ENCODE measurements around the gene MSLN. TPM values are rescaled to one million over a fixed set of nuclear protein-coding genes. Genes with fewer than 3 reads are reported as not detected.
"Not testable (repeated sequence)": the region's sequence is repeated elsewhere in the genome, so short reads cannot be mapped to it uniquely, and the experiment has no call there.

The MSLN gene
- total and polyA plus RNA-seq, 9 donors: 0.23 to 6.9 (median 0.71) TPM

- DNase-seq: no peak
- WGBS (ENCODE audit: insufficient coverage): no CpG with 5 or more reads among the region's 14 CpGs
- H3K27me3 ChIP-seq (ENCODE audit: control insufficient read depth, insufficient read depth, low read length): peaks cover 10% of the 10 kb centered on the region
- H3K9me3 ChIP-seq (replicated peaks; ENCODE audit: control insufficient read depth, low read depth, low read length): no peaks in the 10 kb centered on the region
- H3K27ac ChIP-seq (ENCODE audit: low read length): no peak overlapping the region
- peaks cover 4% of the 10 kb centered on the region for H3K4me1 ChIP-seq (ENCODE audit: control insufficient read depth, insufficient read depth, low read length)
- no peaks in the 10 kb centered on the region for H3K36me3 ChIP-seq (ENCODE audit: control insufficient read depth, insufficient read depth, low read length)
- no peak overlapping the region for H3K4me3 ChIP-seq (ENCODE audit: low read length)
Measured at GRCh38 chr16:745739-746138, 14.8 kb upstream of the MSLN start.

- 100% methylated on average over 2 of the region's 13 CpGs for WGBS (ENCODE audit: insufficient coverage)
Measured at GRCh38 chr16:746637-747036, 13.9 kb upstream of the MSLN start.

GRCh38 chr16:747978-748746 lies 12.4 kb upstream of the MSLN start:
- 69% methylated on average over 33 of the region's 39 CpGs for WGBS (ENCODE audit: insufficient coverage)
- Histone ChIP-seq H3K4me1 (ENCODE audit: control insufficient read depth, insufficient read depth, low read length) (no peaks in the 10 kb centered on the region), H3K36me3 (ENCODE audit: control insufficient read depth, insufficient read depth, low read length) (no peaks in the 10 kb centered on the region), H3K9me3 (replicated peaks; ENCODE audit: control insufficient read depth, low read depth, low read length) (no peaks in the 10 kb centered on the region), H3K4me3 (ENCODE audit: low read length) (no peak overlapping the region), H3K27me3 (ENCODE audit: control insufficient read depth, insufficient read depth, low read length) (peaks cover 27% of the 10 kb centered on the region), H3K27ac (ENCODE audit: low read length) (no peak overlapping the region)
- DNase-seq: no peak

More at GRCh38 chr16:746637-747036, 13.9 kb upstream of the MSLN start:
- Histone ChIP-seq H3K27ac (ENCODE audit: low read length) (no peak overlapping the region), H3K4me3 (ENCODE audit: low read length) (no peak overlapping the region), H3K27me3 (ENCODE audit: control insufficient read depth, insufficient read depth, low read length) (peaks cover 18% of the 10 kb centered on the region), H3K36me3 (ENCODE audit: control insufficient read depth, insufficient read depth, low read length) (no peaks in the 10 kb centered on the region), H3K9me3 (replicated peaks; ENCODE audit: control insufficient read depth, low read depth, low read length) (no peaks in the 10 kb centered on the region), H3K4me1 (ENCODE audit: control insufficient read depth, insufficient read depth, low read length) (no peaks in the 10 kb centered on the region)
- DNase-seq: no peak

- no peak for DNase-seq
- H3K27me3 ChIP-seq (ENCODE audit: control insufficient read depth, insufficient read depth, low read length): peaks cover 29% of the 10 kb centered on the region
- WGBS (ENCODE audit: insufficient coverage): 93% methylated on average over 2 of the region's 6 CpGs
- no peak overlapping the region for H3K27ac ChIP-seq (ENCODE audit: low read length)
- no peaks in the 10 kb centered on the region for H3K4me1 ChIP-seq (ENCODE audit: control insufficient read depth, insufficient read depth, low read length)
- H3K4me3 ChIP-seq (ENCODE audit: low read length): no peak overlapping the region
- no peaks in the 10 kb centered on the region for H3K36me3 ChIP-seq (ENCODE audit: control insufficient read depth, insufficient read depth, low read length)
- H3K9me3 ChIP-seq (replicated peaks; ENCODE audit: control insufficient read depth, low read depth, low read length): no peaks in the 10 kb centered on the region
Measured at GRCh38 chr16:749010-749409, 11.5 kb upstream of the MSLN start.

- no peaks in the 10 kb centered on the region for H3K36me3 ChIP-seq (ENCODE audit: control insufficient read depth, insufficient read depth, low read length)
- H3K27ac ChIP-seq (ENCODE audit: low read length): no peak overlapping the region
- H3K4me1 ChIP-seq (ENCODE audit: control insufficient read depth, insufficient read depth, low read length): no peaks in the 10 kb centered on the region
- H3K9me3 ChIP-seq (replicated peaks; ENCODE audit: control insufficient read depth, low read depth, low read length): no peaks in the 10 kb centered on the region
- no peak for DNase-seq
- 46% methylated on average over 8 of the region's 9 CpGs for WGBS (ENCODE audit: insufficient coverage)
- no peak overlapping the region for H3K4me3 ChIP-seq (ENCODE audit: low read length)
- peaks cover 29% of the 10 kb centered on the region for H3K27me3 ChIP-seq (ENCODE audit: control insufficient read depth, insufficient read depth, low read length)
Measured at GRCh38 chr16:750485-750884, 10.0 kb upstream of the MSLN start.

- H3K4me3 ChIP-seq (ENCODE audit: low read length): no peak overlapping the region
- WGBS (ENCODE audit: insufficient coverage): 58% methylated on average over 30 of the region's 39 CpGs
- DNase-seq: no peak
Measured at GRCh38 chr16:751152-752006, 9.2 kb upstream of the MSLN start.

GRCh38 chr16:752007-752312 lies 8.6 kb upstream of the MSLN start:
- Histone ChIP-seq H3K36me3 (ENCODE audit: control insufficient read depth, insufficient read depth, low read length) (no peaks in the 10 kb centered on the region), H3K27me3 (ENCODE audit: control insufficient read depth, insufficient read depth, low read length) (peaks cover 28% of the 10 kb centered on the region), H3K27ac (ENCODE audit: low read length) (no peak overlapping the region), H3K4me1 (ENCODE audit: control insufficient read depth, insufficient read depth, low read length) (no peaks in the 10 kb centered on the region), H3K4me3 (ENCODE audit: low read length) (no peak overlapping the region), H3K9me3 (replicated peaks; ENCODE audit: control insufficient read depth, low read depth, low read length) (no peaks in the 10 kb centered on the region)
- no peak for DNase-seq
- 21% methylated on average over 5 of the region's 10 CpGs for whole genome bisulfite sequencing (ENCODE audit: insufficient coverage)

More at GRCh38 chr16:751152-752006, 9.2 kb upstream of the MSLN start:
- Histone ChIP-seq H3K27ac (ENCODE audit: low read length) (no peak overlapping the region), H3K36me3 (ENCODE audit: control insufficient read depth, insufficient read depth, low read length) (no peaks in the 10 kb centered on the region), H3K27me3 (ENCODE audit: control insufficient read depth, insufficient read depth, low read length) (peaks cover 28% of the 10 kb centered on the region), H3K4me1 (ENCODE audit: control insufficient read depth, insufficient read depth, low read length) (no peaks in the 10 kb centered on the region), H3K9me3 (replicated peaks; ENCODE audit: control insufficient read depth, low read depth, low read length) (no peaks in the 10 kb centered on the region)

GRCh38 chr16:754121-754607 lies 6.4 kb upstream of the MSLN start:
- H3K27ac ChIP-seq (ENCODE audit: low read length); H3K36me3 ChIP-seq (ENCODE audit: control insufficient read depth, insufficient read depth, low read length); DNase-seq; H3K4me3 ChIP-seq (ENCODE audit: low read length); H3K4me1 ChIP-seq (ENCODE audit: control insufficient read depth, insufficient read depth, low read length); H3K9me3 ChIP-seq (replicated peaks; ENCODE audit: control insufficient read depth, low read depth, low read length): not testable (repeated sequence)
- 78% methylated on average over 10 of the region's 11 CpGs for WGBS (ENCODE audit: insufficient coverage)
- H3K27me3 ChIP-seq (ENCODE audit: control insufficient read depth, insufficient read depth, low read length): peaks cover 25% of the 10 kb centered on the region

- Histone ChIP-seq H3K4me1 (ENCODE audit: control insufficient read depth, insufficient read depth, low read length) (no peaks in the 10 kb centered on the region), H3K9me3 (replicated peaks; ENCODE audit: control insufficient read depth, low read depth, low read length) (no peaks in the 10 kb centered on the region), H3K4me3 (ENCODE audit: low read length) (no peak overlapping the region), H3K36me3 (ENCODE audit: control insufficient read depth, insufficient read depth, low read length) (no peaks in the 10 kb centered on the region), H3K27ac (ENCODE audit: low read length) (no peak overlapping the region), H3K27me3 (ENCODE audit: control insufficient read depth, insufficient read depth, low read length) (peaks cover 24% of the 10 kb centered on the region)
- WGBS (ENCODE audit: insufficient coverage): 65% methylated on average over 8 of the region's 11 CpGs
- peak; percentile 35 for DNase-seq
Measured at GRCh38 chr16:754656-755055, 5.9 kb upstream of the MSLN start.

- 100% methylated on average over 1 of the region's 5 CpGs for WGBS (ENCODE audit: insufficient coverage)
- Histone ChIP-seq H3K27me3 (ENCODE audit: control insufficient read depth, insufficient read depth, low read length) (peaks cover 16% of the 10 kb centered on the region), H3K4me3 (ENCODE audit: low read length) (no peak overlapping the region), H3K36me3 (ENCODE audit: control insufficient read depth, insufficient read depth, low read length) (no peaks in the 10 kb centered on the region), H3K9me3 (replicated peaks; ENCODE audit: control insufficient read depth, low read depth, low read length) (no peaks in the 10 kb centered on the region), H3K27ac (ENCODE audit: low read length) (no peak overlapping the region), H3K4me1 (ENCODE audit: control insufficient read depth, insufficient read depth, low read length) (no peaks in the 10 kb centered on the region)
- DNase-seq: no peak
Measured at GRCh38 chr16:756428-756827, 4.1 kb upstream of the MSLN start.

Measured in muscle of leg (tissue), 11 donors.